ENCODE data around the gene HCRTR1. TPM values are rescaled to one million over a fixed set of nuclear protein-coding genes. Genes with fewer than 3 reads are reported as not detected.

The HCRTR1 gene
- total RNA-seq, 2 experiments from 2014 or later, result not detected

DNA sequence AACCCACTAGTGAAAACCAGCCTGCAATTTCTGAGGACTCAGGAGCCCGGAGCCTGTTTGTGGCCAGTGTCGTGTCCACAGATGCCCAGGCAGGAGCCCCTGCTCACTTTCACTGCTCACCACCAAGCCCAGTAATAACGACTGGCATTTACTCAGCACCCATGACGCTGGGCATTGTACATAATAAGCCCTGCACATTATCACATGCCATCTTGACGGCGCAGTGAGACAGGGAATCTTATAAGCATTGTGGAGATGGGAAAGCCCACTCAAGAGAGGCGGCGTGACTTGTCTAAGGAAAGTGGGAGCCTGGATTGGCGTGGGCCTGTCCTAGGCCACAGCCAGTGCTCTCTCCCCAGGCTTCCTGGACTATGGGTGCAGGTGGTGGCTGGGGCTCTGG, 55.9 kb downstream of the HCRTR1 start:
- DNase-seq, result no peak
- Mint-ChIP-seq H3K9me3 (no peaks in the 10 kb centered on the region), H3K36me3 (ENCODE audit: low read depth) (no peaks in the 10 kb centered on the region), H3K27ac (no peak overlapping the region), H3K4me3 (no peak overlapping the region), H3K4me1 (ENCODE audit: low read depth) (peaks cover 9% of the 10 kb centered on the region), H3K27me3 (peaks cover 21% of the 10 kb centered on the region)
- no peaks in the 10 kb centered on the region for H3K9me3 ChIP-seq (ENCODE audit: control insufficient read depth in 1 of 2, insufficient read depth in 1 of 2, low read length in 2 of 2)
- H3K27me3 ChIP-seq (ENCODE audit: control insufficient read depth in 1 of 2, insufficient read depth in 2 of 2, low read length in 2 of 2), result peaks cover 4 to 16% of the 10 kb centered on the region in 2 experiments
- H3K36me3 ChIP-seq (ENCODE audit: insufficient read depth, low read length), result no peaks in the 10 kb centered on the region
- TF ChIP-seq, protein P1, sequence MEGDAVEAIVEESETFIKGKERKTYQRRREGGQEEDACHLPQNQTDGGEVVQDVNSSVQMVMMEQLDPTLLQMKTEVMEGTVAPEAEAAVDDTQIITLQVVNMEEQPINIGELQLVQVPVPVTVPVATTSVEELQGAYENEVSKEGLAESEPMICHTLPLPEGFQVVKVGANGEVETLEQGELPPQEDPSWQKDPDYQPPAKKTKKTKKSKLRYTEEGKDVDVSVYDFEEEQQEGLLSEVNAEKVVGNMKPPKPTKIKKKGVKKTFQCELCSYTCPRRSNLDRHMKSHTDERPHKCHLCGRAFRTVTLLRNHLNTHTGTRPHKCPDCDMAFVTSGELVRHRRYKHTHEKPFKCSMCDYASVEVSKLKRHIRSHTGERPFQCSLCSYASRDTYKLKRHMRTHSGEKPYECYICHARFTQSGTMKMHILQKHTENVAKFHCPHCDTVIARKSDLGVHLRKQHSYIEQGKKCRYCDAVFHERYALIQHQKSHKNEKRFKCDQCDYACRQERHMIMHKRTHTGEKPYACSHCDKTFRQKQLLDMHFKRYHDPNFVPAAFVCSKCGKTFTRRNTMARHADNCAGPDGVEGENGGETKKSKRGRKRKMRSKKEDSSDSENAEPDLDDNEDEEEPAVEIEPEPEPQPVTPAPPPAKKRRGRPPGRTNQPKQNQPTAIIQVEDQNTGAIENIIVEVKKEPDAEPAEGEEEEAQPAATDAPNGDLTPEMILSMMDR (IDR thresholded peaks at IDR 0.05), result no peak
- POLR2A ChIA-PET, result no interaction called here
- H3K4me1 ChIP-seq (ENCODE audit: insufficient read depth, low read length), result peaks cover 12% of the 10 kb centered on the region
- no peak for ATAC-seq (ENCODE audit: poor library complexity)
- no peak overlapping the region for H3K27ac ChIP-seq (ENCODE audit: low read depth in 1 of 2, low read length in 2 of 2)
- H3K4me3 ChIP-seq (ENCODE audit: low read length), result no peak overlapping the region
- intact Hi-C loops (cut with DNase I, micrococcal nuclease), result no loop called here
- CTCF ChIA-PET, result no interaction called here

- Mint-ChIP-seq H3K9me3 (no peaks in the 10 kb centered on the region), H3K36me3 (ENCODE audit: low read depth) (no peaks in the 10 kb centered on the region), H3K4me1 (ENCODE audit: low read depth) (peaks cover 6% of the 10 kb centered on the region), H3K4me3 (no peak overlapping the region), H3K27me3 (peaks cover 13% of the 10 kb centered on the region), H3K27ac (no peak overlapping the region)
- Histone ChIP-seq H3K27ac (ENCODE audit: low read depth in 1 of 2, low read length in 2 of 2) (no peak overlapping the region), H3K27me3 (ENCODE audit: control insufficient read depth in 1 of 2, insufficient read depth in 2 of 2, low read length in 2 of 2) (peaks cover 4 to 10% of the 10 kb centered on the region in 2 experiments), H3K4me1 (ENCODE audit: insufficient read depth, low read length) (peaks cover 11% of the 10 kb centered on the region), H3K9me3 (ENCODE audit: control insufficient read depth in 1 of 2, insufficient read depth in 1 of 2, low read length in 2 of 2) (no peaks in the 10 kb centered on the region), H3K36me3 (ENCODE audit: insufficient read depth, low read length) (no peaks in the 10 kb centered on the region), H3K4me3 (ENCODE audit: low read length) (no peak overlapping the region)
- intact Hi-C loops (cut with DNase I, micrococcal nuclease), result no loop called here
- POLR2A ChIA-PET, result no interaction called here
- TF ChIP-seq, protein P1 (IDR thresholded peaks at IDR 0.05), result no peak
- DNase-seq (no peak), ATAC-seq (ENCODE audit: poor library complexity) (no peak)
- CTCF ChIA-PET, result no interaction called here
Measured at GRCh38 chr1:31674626-31675025, 57.1 kb downstream of the HCRTR1 start.

GRCh38 chr1:31675161-31675560, 57.7 kb downstream of the HCRTR1 start:
- Histone ChIP-seq H3K27me3 (ENCODE audit: control insufficient read depth in 1 of 2, insufficient read depth in 2 of 2, low read length in 2 of 2) (peaks cover 0 to 7% of the 10 kb centered on the region in 2 experiments), H3K9me3 (ENCODE audit: control insufficient read depth in 1 of 2, insufficient read depth in 1 of 2, low read length in 2 of 2) (no peaks in the 10 kb centered on the region), H3K36me3 (ENCODE audit: insufficient read depth, low read length) (no peaks in the 10 kb centered on the region), H3K27ac (ENCODE audit: low read depth in 1 of 2, low read length in 2 of 2) (no peak overlapping the region), H3K4me3 (ENCODE audit: low read length) (no peak overlapping the region), H3K4me1 (ENCODE audit: insufficient read depth, low read length) (peaks cover 6% of the 10 kb centered on the region)
- intact Hi-C loops (cut with DNase I, micrococcal nuclease), result no loop called here
- Mint-ChIP-seq H3K36me3 (ENCODE audit: low read depth) (no peaks in the 10 kb centered on the region), H3K4me1 (ENCODE audit: low read depth) (peaks cover 2% of the 10 kb centered on the region), H3K9me3 (no peaks in the 10 kb centered on the region), H3K27ac (no peak overlapping the region), H3K27me3 (peaks cover 8% of the 10 kb centered on the region), H3K4me3 (no peak overlapping the region)
- DNase-seq (no peak), ATAC-seq (ENCODE audit: poor library complexity) (no peak)
- TF ChIP-seq, protein P1 (IDR thresholded peaks at IDR 0.05), result no peak
- CTCF ChIA-PET, result no interaction called here
- POLR2A ChIA-PET, result no interaction called here

Data from CD4-positive, alpha-beta T cell (primary cell).